Calu3 (cell line): ENCODE data around the gene CMTM1. TPM values are rescaled to one million over a fixed set of nuclear protein-coding genes. Genes with fewer than 3 reads are reported as not detected.

Experiments
- BruUV-seq: library from RNA; stranded (reverse); fragments of 400-500 nt; replicated peaks from 2 replicates; lab custom pipeline; 2021; lab: Mats Ljungman, UMichigan
- CTCF ChIA-PET: fragments of 300-600 bp; sonication (Branson Sonifier 250); formaldehyde crosslinking; loops from one replicate; lab custom pipeline; 2022; ENCODE audit warnings: antibody characterized with exemption; lab: Charles Lee
- DNase-seq: peaks from one replicate; pipeline ENCODE4 v3.0.0; 2022
- H3K27ac Mint-ChIP-seq: one replicate; pipeline ENCODE4 v1.8.0; 2022; ENCODE audit warnings: mixed read lengths; ENCODE audit not compliant: unreplicated experiment
- H3K27me3 Mint-ChIP-seq: one replicate; pipeline ENCODE4 v1.8.0; 2022; ENCODE audit warnings: mixed read lengths; ENCODE audit not compliant: unreplicated experiment
- H3K36me3 Mint-ChIP-seq: one replicate; pipeline ENCODE4 v1.8.0; 2022; ENCODE audit warnings: mild to moderate bottlenecking, moderate library complexity, mixed read lengths; ENCODE audit not compliant: insufficient read depth, unreplicated experiment
- H3K4me1 Mint-ChIP-seq: one replicate; pipeline ENCODE4 v1.8.0; 2022; ENCODE audit warnings: mild to moderate bottlenecking, low read depth, mixed read lengths; ENCODE audit not compliant: unreplicated experiment
- H3K4me3 Mint-ChIP-seq: one replicate; pipeline ENCODE4 v1.8.0; 2022; ENCODE audit warnings: mild to moderate bottlenecking, low read depth, moderate library complexity, mixed read lengths; ENCODE audit not compliant: unreplicated experiment
- H3K9me3 Mint-ChIP-seq: one replicate; pipeline ENCODE4 v1.8.0; 2022; ENCODE audit warnings: low read depth, mixed read lengths; ENCODE audit not compliant: unreplicated experiment
- intact Hi-C: fragments of 100-400 bp; cut with micrococcal nuclease; formaldehyde crosslinking; loops from one replicate; pipeline ENCODE4 v1.10.0; 2022; ENCODE audit not compliant: unreplicated experiment
- total RNA-seq: library from RNA; stranded (reverse); gene quantifications from 2 replicates; pipeline ENCODE4 v1.2.3, GENCODE V29; 2022
- TF ChIP-seq, protein P1 (sequence below): fragments of 200-600 bp; IDR thresholded peaks from one replicate; pipeline ENCODE4 v1.8.0; 2022; ENCODE audit warnings: antibody characterized with exemption; ENCODE audit not compliant: unreplicated experiment

The CMTM1 gene
- total RNA-seq, 1 experiment from 2014 or later, result 72.1 TPM

DNA sequence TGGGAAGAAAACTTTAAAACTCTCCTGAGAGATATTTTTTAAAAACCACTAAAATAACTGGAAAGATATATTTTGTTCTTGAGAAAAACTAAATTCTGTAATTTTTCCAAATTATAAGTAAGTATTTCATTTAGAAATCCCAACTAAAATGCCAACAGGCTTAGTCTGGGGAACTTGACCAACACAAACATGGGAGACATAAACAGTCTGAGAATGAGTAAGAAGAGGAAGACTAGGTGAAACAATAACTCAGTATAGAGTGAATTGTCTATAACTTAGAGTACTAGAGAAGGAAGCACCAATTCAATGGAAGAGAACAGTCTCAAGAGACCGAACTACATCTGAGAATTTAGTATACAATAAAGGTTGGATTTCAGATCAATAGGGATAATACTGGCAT, 2.9 kb downstream of the CMTM1 start:
- H3K4me1 Mint-ChIP-seq, result peaks cover 21% of the 10 kb centered on the region
- intact Hi-C loops, result no loop called here
- TF ChIP-seq, protein P1, sequence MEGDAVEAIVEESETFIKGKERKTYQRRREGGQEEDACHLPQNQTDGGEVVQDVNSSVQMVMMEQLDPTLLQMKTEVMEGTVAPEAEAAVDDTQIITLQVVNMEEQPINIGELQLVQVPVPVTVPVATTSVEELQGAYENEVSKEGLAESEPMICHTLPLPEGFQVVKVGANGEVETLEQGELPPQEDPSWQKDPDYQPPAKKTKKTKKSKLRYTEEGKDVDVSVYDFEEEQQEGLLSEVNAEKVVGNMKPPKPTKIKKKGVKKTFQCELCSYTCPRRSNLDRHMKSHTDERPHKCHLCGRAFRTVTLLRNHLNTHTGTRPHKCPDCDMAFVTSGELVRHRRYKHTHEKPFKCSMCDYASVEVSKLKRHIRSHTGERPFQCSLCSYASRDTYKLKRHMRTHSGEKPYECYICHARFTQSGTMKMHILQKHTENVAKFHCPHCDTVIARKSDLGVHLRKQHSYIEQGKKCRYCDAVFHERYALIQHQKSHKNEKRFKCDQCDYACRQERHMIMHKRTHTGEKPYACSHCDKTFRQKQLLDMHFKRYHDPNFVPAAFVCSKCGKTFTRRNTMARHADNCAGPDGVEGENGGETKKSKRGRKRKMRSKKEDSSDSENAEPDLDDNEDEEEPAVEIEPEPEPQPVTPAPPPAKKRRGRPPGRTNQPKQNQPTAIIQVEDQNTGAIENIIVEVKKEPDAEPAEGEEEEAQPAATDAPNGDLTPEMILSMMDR, result no peak
- H3K9me3 Mint-ChIP-seq, result no peaks in the 10 kb centered on the region
- peak overlapping the region; percentile 15 for H3K4me3 Mint-ChIP-seq
- CTCF ChIA-PET, result interaction anchor here (1.0 to 2.2 kb wide), 3 partner anchors 11 to 47 kb away, joined by 4 to 6 read pairs (median 5); no protein-coding TSS in a partner anchor
- BruUV-seq, result TSS peak; percentile 6
- H3K36me3 Mint-ChIP-seq, result peaks cover 71% of the 10 kb centered on the region
- peak overlapping the region; percentile 90 for H3K27ac Mint-ChIP-seq
- no peaks in the 10 kb centered on the region for H3K27me3 Mint-ChIP-seq
- DNase-seq, result no peak

- no peaks in the 10 kb centered on the region for H3K27me3 Mint-ChIP-seq
- no peaks in the 10 kb centered on the region for H3K9me3 Mint-ChIP-seq
- intact Hi-C loops, result no loop called here
- peaks cover 21% of the 10 kb centered on the region for H3K4me1 Mint-ChIP-seq
- H3K36me3 Mint-ChIP-seq, result peaks cover 63% of the 10 kb centered on the region
- BruUV-seq, result no TSS peak
- peak overlapping the region; percentile 90 for H3K27ac Mint-ChIP-seq
- TF ChIP-seq, protein P1, result no peak
- DNase-seq, result no peak
- CTCF ChIA-PET, result interaction anchor here (0.5 to 2.2 kb wide), 5 partner anchors 10 to 188 kb away, joined by 3 to 6 read pairs (median 4); no protein-coding TSS in a partner anchor
- H3K4me3 Mint-ChIP-seq, result no peak overlapping the region
Measured at GRCh38 chr16:66569827-66570405, 3.7 kb downstream of the CMTM1 start.

- BruUV-seq, result no TSS peak
- H3K4me3 Mint-ChIP-seq, result no peak overlapping the region
- no peaks in the 10 kb centered on the region for H3K9me3 Mint-ChIP-seq
- no peaks in the 10 kb centered on the region for H3K27me3 Mint-ChIP-seq
- peak overlapping the region; percentile 4 for H3K27ac Mint-ChIP-seq
- CTCF ChIA-PET, result interaction anchor here (0.6 kb wide), 2 partner anchors 24 to 410 kb away, joined by 3 to 4 read pairs; no protein-coding TSS in a partner anchor
- H3K36me3 Mint-ChIP-seq, result peaks cover 39% of the 10 kb centered on the region
- H3K4me1 Mint-ChIP-seq, result peaks cover 18% of the 10 kb centered on the region
- intact Hi-C loops, result no loop called here
- TF ChIP-seq, protein P1, result no peak
- DNase-seq, result no peak
Measured at GRCh38 chr16:66572356-66572755, 6.1 kb downstream of the CMTM1 start.

GRCh38 chr16:66574081-66574480, 7.8 kb downstream of the CMTM1 start:
- Mint-ChIP-seq H3K9me3 (no peaks in the 10 kb centered on the region), H3K4me1 (peaks cover 7% of the 10 kb centered on the region), H3K4me3 (no peak overlapping the region), H3K27me3 (no peaks in the 10 kb centered on the region), H3K36me3 (peaks cover 28% of the 10 kb centered on the region), H3K27ac (no peak overlapping the region)
- no TSS peak for BruUV-seq
- intact Hi-C loops, result no loop called here
- CTCF ChIA-PET, result no interaction called here
- no peak for DNase-seq
- TF ChIP-seq, protein P1, result no peak
